Coronary artery (tissue), 2 donors: Measurements from ENCODE around the gene KLF1.

Experiments used
- DNase-seq: peaks from one replicate; pipeline ENCODE4 v3.0.0-alpha.2; 2017; ENCODE audit warnings: low spot score
- H3K27ac ChIP-seq, 2 donors: fragments of 200-600 bp; sonication (generic); one replicate each; pipeline ENCODE4 v1.5.1; 2016 to 2019
- H3K4me3 ChIP-seq: fragments of 200-600 bp; sonication (generic); 2 replicates; pipeline ENCODE4 v1.5.1; 2016; ENCODE audit warnings: mild to moderate bottlenecking, moderate library complexity
- CTCF ChIP-seq: fragments of 200-600 bp; sonication (generic); IDR thresholded peaks from one replicate; pipeline ENCODE4 v1.5.1; 2019; ENCODE audit warnings: antibody characterized with exemption

KLF1 gene

GRCh38 chr19:12882589-12882988 is 4.4 kb downstream of the KLF1 start:
- no peak for DNase-seq
- H3K27ac ChIP-seq = no peak overlapping the region
- TF ChIP-seq CTCF = no peak
- H3K4me3 ChIP-seq = no peak overlapping the region

- H3K4me3 ChIP-seq = peak within 1 kb of the TSS; percentile 78
- peak within 1 kb of the TSS; percentile 84 to 95 for H3K27ac ChIP-seq
- TF ChIP-seq CTCF = no peak
- peak; percentile 97 for DNase-seq
Observed at GRCh38 chr19:12881172-12881808, 5.7 kb downstream of the KLF1 start, which contains the start of gene DNASE2. TSS of gene DNASE2 (minus strand) at chr19:12881449. CDS start at chr19:12881375, 74 bp downstream.

- TF ChIP-seq CTCF = no peak
- Histone ChIP-seq H3K27ac (peak overlapping the region; percentile 84 to 95), H3K4me3 (peak overlapping the region; percentile 78)
- DNase-seq = no peak
Observed at GRCh38 chr19:12880551-12881171, 6.3 kb downstream of the KLF1 start.

GRCh38 chr19:12875086-12875485 is 11.9 kb downstream of the KLF1 start:
- TF ChIP-seq CTCF = no peak
- Histone ChIP-seq H3K4me3 (no peak overlapping the region), H3K27ac (no peak overlapping the region)
- no peak for DNase-seq

GRCh38 chr19:12873891-12874745 is 12.9 kb downstream of the KLF1 start:
- H3K4me3 ChIP-seq = peak overlapping the region; percentile 12
- no peak for TF ChIP-seq CTCF
- no peak overlapping the region for H3K27ac ChIP-seq
- DNase-seq = no peak

- peak overlapping the region; percentile 12 for H3K4me3 ChIP-seq
- H3K27ac ChIP-seq = no peak overlapping the region
- DNase-seq = no peak
- no peak for TF ChIP-seq CTCF
Observed at GRCh38 chr19:12872941-12873890, 13.8 kb downstream of the KLF1 start.
